Measurements from ENCODE around the gene WNT3A. TPM values are rescaled to one million over a fixed set of nuclear protein-coding genes. Genes with fewer than 3 reads are reported as not detected.

The WNT3A gene
- total and polyA plus RNA-seq, 2 donors (not counting 3 experiments of a cell fraction or from before 2014, with no cell fraction given) = not detected

DNA sequence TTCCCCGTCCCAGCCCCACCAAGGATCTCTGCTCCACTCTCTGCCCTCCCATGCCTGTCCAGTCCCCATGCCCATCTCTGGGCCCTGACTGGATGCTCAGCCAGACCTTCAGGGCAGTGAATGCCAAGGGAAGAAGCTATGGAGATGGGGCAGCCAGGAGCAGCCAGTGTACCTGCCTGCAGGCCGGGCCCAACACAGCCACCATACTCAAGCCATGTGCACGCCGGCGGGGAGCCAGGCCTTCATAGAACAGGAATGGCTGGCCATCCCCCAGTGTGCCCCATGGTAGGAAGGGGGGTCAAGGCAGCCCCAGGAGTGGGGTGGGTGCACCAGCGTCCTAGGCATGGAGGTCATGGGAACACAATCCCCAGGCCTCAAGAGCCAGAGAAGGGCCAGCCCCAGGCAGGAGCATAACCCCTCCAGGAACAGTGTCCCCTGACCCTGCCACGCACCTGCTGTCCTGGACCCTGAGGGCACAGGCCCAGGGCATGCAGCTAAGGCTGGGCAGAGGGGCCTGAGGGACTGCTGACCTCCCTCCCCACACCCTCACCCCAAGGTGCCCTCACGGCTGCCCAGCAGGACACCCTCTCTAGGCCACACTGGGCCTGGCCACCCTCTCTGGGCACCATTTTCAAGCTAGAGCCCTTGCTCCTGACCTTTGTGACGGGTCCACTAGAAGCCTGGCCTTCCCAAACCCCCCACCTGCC is 55.4 kb downstream of the WNT3A start:
- H3K36me3 ChIP-seq (ENCODE audit: control insufficient read depth in 2 of 2, extremely low read depth in 1 of 2, insufficient read depth in 2 of 2, low read length in 2 of 2) = no peaks in the 10 kb centered on the region
- peaks cover 16 to 22% of the 10 kb centered on the region in 2 experiments for H3K27me3 ChIP-seq (ENCODE audit: control insufficient read depth in 2 of 2, insufficient read depth in 2 of 2, low read length in 2 of 2)
- no peaks in the 10 kb centered on the region for H4K20me1 ChIP-seq (replicated peaks; ENCODE audit: control insufficient read depth, extremely low read depth, insufficient read depth, low read length)
- intact Hi-C loops (cut with micrococcal nuclease) = no loop called here
- dilution Hi-C loops (cut with MboI; ENCODE audit: extremely low pct_ligation_motif_present, low sequenced_read_pairs) = no loop called here
- H3K4me3 ChIP-seq (replicated peaks in 1 of 3; ENCODE audit: insufficient read depth in 1 of 3, low read depth in 1 of 3, low read length in 3 of 3) = no peak overlapping the region
- no TSS peak for BruUV-seq (replicated peaks)
- no peak for TF ChIP-seq FOS (IDR thresholded peaks at IDR 0.05; ENCODE audit: borderline replicate concordance, insufficient read depth, low read length)
- no peak for TF ChIP-seq POLR2AphosphoS5 (IDR thresholded peaks at IDR 0.05; ENCODE audit: insufficient read depth, low read depth, low read length)
- TF ChIP-seq, protein P1, sequence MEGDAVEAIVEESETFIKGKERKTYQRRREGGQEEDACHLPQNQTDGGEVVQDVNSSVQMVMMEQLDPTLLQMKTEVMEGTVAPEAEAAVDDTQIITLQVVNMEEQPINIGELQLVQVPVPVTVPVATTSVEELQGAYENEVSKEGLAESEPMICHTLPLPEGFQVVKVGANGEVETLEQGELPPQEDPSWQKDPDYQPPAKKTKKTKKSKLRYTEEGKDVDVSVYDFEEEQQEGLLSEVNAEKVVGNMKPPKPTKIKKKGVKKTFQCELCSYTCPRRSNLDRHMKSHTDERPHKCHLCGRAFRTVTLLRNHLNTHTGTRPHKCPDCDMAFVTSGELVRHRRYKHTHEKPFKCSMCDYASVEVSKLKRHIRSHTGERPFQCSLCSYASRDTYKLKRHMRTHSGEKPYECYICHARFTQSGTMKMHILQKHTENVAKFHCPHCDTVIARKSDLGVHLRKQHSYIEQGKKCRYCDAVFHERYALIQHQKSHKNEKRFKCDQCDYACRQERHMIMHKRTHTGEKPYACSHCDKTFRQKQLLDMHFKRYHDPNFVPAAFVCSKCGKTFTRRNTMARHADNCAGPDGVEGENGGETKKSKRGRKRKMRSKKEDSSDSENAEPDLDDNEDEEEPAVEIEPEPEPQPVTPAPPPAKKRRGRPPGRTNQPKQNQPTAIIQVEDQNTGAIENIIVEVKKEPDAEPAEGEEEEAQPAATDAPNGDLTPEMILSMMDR (IDR thresholded peaks at IDR 0.05; ENCODE audit: extremely low read depth in 1 of 2, insufficient read depth in 1 of 2, low read depth in 1 of 2, low read length in 2 of 2) = no peak
- no peak for TF ChIP-seq GATA2 (IDR thresholded peaks at IDR 0.05; ENCODE audit: insufficient read depth, insufficient read length, low read depth, low read length)
- TF ChIP-seq, protein P2, sequence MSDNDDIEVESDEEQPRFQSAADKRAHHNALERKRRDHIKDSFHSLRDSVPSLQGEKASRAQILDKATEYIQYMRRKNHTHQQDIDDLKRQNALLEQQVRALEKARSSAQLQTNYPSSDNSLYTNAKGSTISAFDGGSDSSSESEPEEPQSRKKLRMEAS (IDR thresholded peaks at IDR 0.05; ENCODE audit: insufficient read depth, insufficient read length) = no peak
- DNase-seq (ENCODE audit: low read depth, low spot score) (no peak), FAIRE-seq (no peak)
- no peak overlapping the region for H2AFZ ChIP-seq (ENCODE audit: low read depth, low read length)
- H3K9me3 ChIP-seq (replicated peaks; ENCODE audit: control insufficient read depth, insufficient read depth, low read length) = no peaks in the 10 kb centered on the region
- no peak overlapping the region for H3K27ac ChIP-seq (ENCODE audit: insufficient read depth, low read depth, low read length)
- H3K9me1 ChIP-seq (replicated peaks; ENCODE audit: control insufficient read depth, extremely low read depth, insufficient read depth, low read length) = no peaks in the 10 kb centered on the region
- H3K4me1 ChIP-seq (ENCODE audit: control insufficient read depth, extremely low read depth, insufficient read depth, low read length) = no peaks in the 10 kb centered on the region
- ChIA-PET CTCF (no interaction called here), POLR2A (no interaction called here)
- no peak overlapping the region for H3K9ac ChIP-seq (replicated peaks; ENCODE audit: extremely low read depth, insufficient read depth, low read length)
- no peaks in the 10 kb centered on the region for H3K79me2 ChIP-seq (ENCODE audit: control insufficient read depth, insufficient read depth, low read length)
- no peak overlapping the region for H3K4me2 ChIP-seq (ENCODE audit: insufficient read depth, low read length)

Measured in endothelial cell of umbilical vein (primary cell).